GM12878 (cell line): Measurements from ENCODE around the gene PPA1. TPM values are rescaled to one million over a fixed set of nuclear protein-coding genes. Genes with fewer than 3 reads are reported as not detected.

Experiments used
- ATAC-seq: fragments of 200-7000 bp; cut with Tn5 transposase; 3 replicates; pipeline ENCODE4 v1.9.1; 2020; ENCODE audit warnings: mild to moderate bottlenecking, moderate library complexity
- BruUV-seq: library from RNA; stranded (reverse); fragments of 400-500 nt; replicated peaks from 2 replicates; lab custom pipeline; 2021; lab: Mats Ljungman, UMichigan
- CTCF ChIA-PET: fragments of 300-600 bp; sonication (Branson Sonifier 250); formaldehyde crosslinking; extraction: SDS; loops from one replicate; lab custom pipeline; 2021; ENCODE audit warnings: inconsistent platforms; lab: Yijun Ruan, JAX
- POLR2A ChIA-PET: fragments of 350-600 bp; formaldehyde crosslinking; extraction: SDS; loops from one replicate; lab custom pipeline; 2021; ENCODE audit warnings: inconsistent platforms; lab: Charles Lee
- RAD21 ChIA-PET: fragments of 300-600 bp; sonication (Branson Sonifier 250); formaldehyde crosslinking; loops from one replicate; lab custom pipeline; 2023; ENCODE audit warnings: antibody characterized with exemption; ENCODE audit not compliant: unreplicated experiment; lab: Charles Lee
- SMC1A ChIA-PET: fragments of 300-600 bp; sonication (Branson Sonifier 250); formaldehyde crosslinking; loops from one replicate; lab custom pipeline; 2023; ENCODE audit not compliant: unreplicated experiment, uncharacterized antibody; lab: Charles Lee
- DNase-seq: peaks from one replicate; pipeline ENCODE4 v3.0.0-alpha.2; 2011; ENCODE audit warnings: low read depth, low spot score
- FAIRE-seq: peaks from 3 replicates; lab custom pipeline; 2011; peaks lifted over from hg19 to GRCh38; lab: Jason Lieb, UNC
- H2AFZ ChIP-seq: 2 replicates; pipeline ENCODE4 v1.6.0; 2011; ENCODE audit warnings: low read depth, low read length, control low read depth; ENCODE audit not compliant: control insufficient read depth
- H3K27ac ChIP-seq: 2 replicates; pipeline ENCODE4 v1.5.1; 2011; ENCODE audit warnings: control low read depth; ENCODE audit not compliant: control insufficient read depth, insufficient read depth
- H3K27me3 ChIP-seq, 2 experiments: replicated peaks in 1 of 2; 2 replicates each; pipeline versions ENCODE4 v1.6.0 to v1.6.1; 2011; ENCODE audit warnings: low read length in 1 of 2; ENCODE audit not compliant: control insufficient read depth in 2 of 2, insufficient read depth in 2 of 2
- H3K36me3 ChIP-seq, 2 experiments: 2 replicates each; pipeline ENCODE4 v1.5.1; 2011; ENCODE audit warnings: low read length in 1 of 2; ENCODE audit not compliant: control insufficient read depth in 2 of 2, insufficient read depth in 2 of 2
- H3K4me1 ChIP-seq: 2 replicates; pipeline ENCODE4 v1.6.1; 2011; ENCODE audit warnings: mild to moderate bottlenecking, low read length, moderate library complexity, mixed read lengths; ENCODE audit not compliant: control insufficient read depth, insufficient read depth
- H3K4me2 ChIP-seq: 2 replicates; pipeline ENCODE4 v1.6.0; 2011; ENCODE audit warnings: control low read depth; ENCODE audit not compliant: control insufficient read depth, insufficient read depth
- H3K4me3 ChIP-seq: fragments of 200-600 bp; sonication (generic); 2 replicates; pipeline ENCODE4 v1.5.1; 2016
- H3K79me2 ChIP-seq: 2 replicates; pipeline ENCODE4 v1.6.0; 2011; ENCODE audit warnings: low read length; ENCODE audit not compliant: control insufficient read depth, insufficient read depth
- H3K9ac ChIP-seq: 2 replicates; pipeline ENCODE4 v1.8.0; 2011; ENCODE audit warnings: low read length, control low read depth, mixed read lengths; ENCODE audit not compliant: control insufficient read depth, insufficient read depth
- H3K9me3 ChIP-seq: replicated peaks from 3 replicates; pipeline ENCODE4 v1.5.1; 2011; ENCODE audit warnings: mild to moderate bottlenecking, low read length; ENCODE audit not compliant: control insufficient read depth, insufficient read depth
- H4K20me1 ChIP-seq: 2 replicates; pipeline ENCODE4 v1.6.0; 2011; ENCODE audit not compliant: control insufficient read depth, insufficient read depth
- BHLHE40 ChIP-seq, 2 experiments: fragments of 450-650 bp in 1 of 2; IDR thresholded peaks; 2 replicates each; pipeline ENCODE4 v1.6.1; 2011 to 2017; ENCODE audit warnings: low read depth in 2 of 2, borderline replicate concordance in 1 of 2, improper control_type of control experiment in 1 of 2, low read length in 1 of 2, mild to moderate bottlenecking in 1 of 2
- EED ChIP-seq: sonication (generic); IDR thresholded peaks from 2 replicates; pipeline ENCODE4 v1.6.1; 2016; ENCODE audit warnings: antibody characterized with exemption, low read depth
- EGR1 ChIP-seq, 2 experiments: IDR thresholded peaks; 1 replicate in 1 of 2; 2 replicates in 1 of 2; pipeline ENCODE4 v1.6.1; 2011 to 2012; ENCODE audit warnings: low read depth in 2 of 2, low read length in 2 of 2, borderline replicate concordance in 1 of 2, mild to moderate bottlenecking in 1 of 2, moderate library complexity in 1 of 2
- IKZF1 ChIP-seq: fragments of 450-650 bp; conservative IDR thresholded peaks from 2 replicates; pipeline ENCODE4 v1.6.1; 2017; ENCODE audit warnings: antibody characterized with exemption, mild to moderate bottlenecking
- IRF4 ChIP-seq: IDR thresholded peaks from 2 replicates; pipeline ENCODE4 v1.6.1; 2011; ENCODE audit warnings: low read depth, low read length
- MTA2 ChIP-seq: fragments of 450-650 bp; IDR thresholded peaks from 2 replicates; pipeline ENCODE4 v1.6.1; 2016; ENCODE audit warnings: low read depth, mild to moderate bottlenecking, moderate library complexity
- MYC ChIP-seq: IDR thresholded peaks from 2 replicates; pipeline ENCODE4 v1.6.1; 2011; ENCODE audit warnings: mild to moderate bottlenecking, low read length, moderate library complexity, inconsistent platforms; ENCODE audit not compliant: insufficient read depth, insufficient replicate concordance, insufficient read length, severe bottlenecking
- NFYA ChIP-seq: IDR thresholded peaks from 2 replicates; pipeline ENCODE4 v1.6.1; 2011; ENCODE audit warnings: low read depth, mild to moderate bottlenecking, low read length, improper control_type of control experiment, borderline replicate concordance
- NFYB ChIP-seq: IDR thresholded peaks from 2 replicates; pipeline ENCODE4 v1.6.1; 2011; ENCODE audit warnings: low read depth, mild to moderate bottlenecking, low read length, improper control_type of control experiment, moderate library complexity; ENCODE audit not compliant: insufficient read depth
- NR2C1 ChIP-seq: fragments of 450-650 bp; IDR thresholded peaks from 2 replicates; pipeline ENCODE4 v1.6.1; 2017; ENCODE audit warnings: antibody characterized with exemption, mild to moderate bottlenecking, moderate library complexity
- RBBP5 ChIP-seq: fragments of 200-600 bp; sonication (generic); conservative IDR thresholded peaks from 2 replicates; pipeline ENCODE4 v1.6.1; 2016
- SMAD1 ChIP-seq: fragments of 450-650 bp; IDR thresholded peaks from 2 replicates; pipeline ENCODE4 v1.6.1; 2018; ENCODE audit warnings: mild to moderate bottlenecking, low read depth; ENCODE audit not compliant: partially characterized antibody
- SRF ChIP-seq, 2 experiments: IDR thresholded peaks; 2 replicates each; pipeline ENCODE4 v1.6.1; 2011; ENCODE audit warnings: low read depth in 2 of 2, low read length in 2 of 2, mild to moderate bottlenecking in 1 of 2, moderate library complexity in 1 of 2
- ZSCAN29 ChIP-seq: fragments of 450-650 bp; IDR thresholded peaks from 2 replicates; pipeline ENCODE4 v1.6.1; 2017; ENCODE audit warnings: mild to moderate bottlenecking, moderate library complexity
- WGBS: methylation state at CpG from one replicate; pipeline ENCODE4 v1.1.6; 2016; ENCODE audit warnings: low lambda C conversion rate; ENCODE audit not compliant: insufficient replicate concordance, insufficient coverage; ENCODE audit errors: missing lambda C conversion rate; 5-methylcytosine and 5-hydroxymethylcytosine counted together
- in situ Hi-C: fragments of 300-500 bp; cut with MboI; formaldehyde crosslinking; loops from 9 replicates; pipeline ENCODE4 v1.14.3; 2018; ENCODE audit warnings: mixed read lengths
- intact Hi-C: fragments of 100-400 bp; cut with micrococcal nuclease; formaldehyde crosslinking; loops from one replicate; pipeline ENCODE4 v1.14.2; 2022; ENCODE audit not compliant: unreplicated experiment
- polyA plus RNA-seq, 11 experiments: library from polyadenylated mRNA; depleted of rRNA in 4 of 11; unstranded in 6 of 11; stranded (reverse) in 5 of 11; fragments of >200 nt; fragmentation: Nextera tagmentation in 4 of 11; fragmentation: Illumina TruSeq in 1 of 11; extraction: Ambion mirVana in 4 of 11; extraction: Trizol in 1 of 11; gene quantifications; 1 replicate in 1 of 11; 2 replicates in 10 of 11; pipeline versions ENCODE4 v1.2.1 to v1.2.3, GENCODE V29; 2011 to 2016; ENCODE audit warnings: inconsistent platforms in 2 of 11, missing spikeins in 2 of 11, low read depth in 1 of 11
- total RNA-seq, 4 experiments: library from RNA; depleted of rRNA in 3 of 4; stranded (reverse); fragments of >200 nt in 3 of 4; fragmentation: Illumina TruSeq in 1 of 4; extraction: Trizol in 1 of 4; gene quantifications; 2 replicates each; pipeline versions ENCODE4 v1.2.1 to v1.2.3, GENCODE V29; 2013 to 2021
- TF ChIP-seq, protein P1 (sequence below): IDR thresholded peaks from 2 replicates; pipeline ENCODE4 v1.6.1; 2011; ENCODE audit warnings: low read depth, mild to moderate bottlenecking, low read length, moderate library complexity, borderline replicate concordance; ENCODE audit errors: extremely low read depth
- TF ChIP-seq, protein P2 (sequence below): fragments of 450-650 bp; formaldehyde crosslinking; IDR thresholded peaks from 2 replicates; pipeline ENCODE4 v1.5.0; 2022; ENCODE audit warnings: mild to moderate bottlenecking, missing genetic modification characterization
- TF ChIP-seq, protein P3 (sequence below): IDR thresholded peaks from 2 replicates; pipeline ENCODE4 v1.6.1; 2012; ENCODE audit warnings: low read depth, low read length, improper control_type of control experiment

Gene PPA1
- total and polyA plus RNA-seq, 10 of the 15 experiments (the other 5 are each of a cell fraction or from before 2014, with no cell fraction given): 224 to 452 (median 346) TPM

DNA sequence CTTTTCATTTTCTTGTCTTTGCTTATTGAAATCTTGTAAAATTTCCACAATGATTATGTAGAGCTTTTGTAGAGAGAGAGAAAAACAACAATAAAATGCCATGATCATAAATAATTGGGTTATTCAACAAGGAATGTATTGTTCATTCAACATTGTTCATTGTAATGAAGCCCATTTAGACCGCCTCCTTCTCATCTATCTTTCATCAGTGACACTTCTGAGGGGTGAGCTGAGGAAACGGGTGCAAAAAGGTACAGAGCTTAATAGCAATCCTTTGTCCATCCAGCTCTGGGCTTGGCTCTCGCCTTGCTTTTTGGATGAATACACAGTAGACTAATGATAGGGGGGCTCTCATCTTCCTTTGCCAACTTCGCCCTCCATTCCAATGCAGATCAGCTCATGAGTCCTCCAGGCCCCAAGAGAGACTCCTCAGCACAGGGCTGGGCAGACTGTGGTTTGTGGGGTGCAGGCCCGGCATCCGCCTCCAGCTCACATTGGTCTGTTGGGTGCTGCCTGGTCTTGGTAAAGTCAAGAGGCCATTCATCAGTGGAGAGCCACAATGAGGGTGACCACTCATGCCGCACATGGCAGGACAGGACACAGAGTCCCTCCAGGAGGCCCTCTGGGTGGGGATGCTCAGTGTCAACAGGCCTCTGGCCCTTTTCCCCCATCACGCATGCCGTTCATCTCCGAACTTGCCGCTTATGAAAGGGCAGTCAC is 17.9 kb upstream of the PPA1 start:
- intact Hi-C loops: no loop called here
- TF ChIP-seq IRF4: no peak
- TF ChIP-seq MYC: no peak
- TF ChIP-seq RBBP5: no peak
- no peak for TF ChIP-seq EGR1 (IDR thresholded peaks at IDR 0.05; ENCODE audit: borderline replicate concordance in 1 of 2, low read depth in 2 of 2, low read length in 2 of 2)
- TF ChIP-seq EED: no peak
- TF ChIP-seq NFYB: no peak
- TF ChIP-seq NFYA: no peak
- no peak for TF ChIP-seq IKZF1
- TF ChIP-seq MTA2: no peak
- TF ChIP-seq, protein P1, sequence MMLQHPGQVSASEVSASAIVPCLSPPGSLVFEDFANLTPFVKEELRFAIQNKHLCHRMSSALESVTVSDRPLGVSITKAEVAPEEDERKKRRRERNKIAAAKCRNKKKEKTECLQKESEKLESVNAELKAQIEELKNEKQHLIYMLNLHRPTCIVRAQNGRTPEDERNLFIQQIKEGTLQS: no peak
- TF ChIP-seq BHLHE40 (IDR thresholded peaks at IDR 0.05; ENCODE audit: borderline replicate concordance in 1 of 2, low read depth in 2 of 2, low read length in 1 of 2): no peak
- TF ChIP-seq ZSCAN29: no peak
- no peak for TF ChIP-seq SRF (IDR thresholded peaks at IDR 0.05; ENCODE audit: low read depth in 2 of 2, low read length in 2 of 2)
- no peak for TF ChIP-seq SMAD1
- TF ChIP-seq, protein P2, sequence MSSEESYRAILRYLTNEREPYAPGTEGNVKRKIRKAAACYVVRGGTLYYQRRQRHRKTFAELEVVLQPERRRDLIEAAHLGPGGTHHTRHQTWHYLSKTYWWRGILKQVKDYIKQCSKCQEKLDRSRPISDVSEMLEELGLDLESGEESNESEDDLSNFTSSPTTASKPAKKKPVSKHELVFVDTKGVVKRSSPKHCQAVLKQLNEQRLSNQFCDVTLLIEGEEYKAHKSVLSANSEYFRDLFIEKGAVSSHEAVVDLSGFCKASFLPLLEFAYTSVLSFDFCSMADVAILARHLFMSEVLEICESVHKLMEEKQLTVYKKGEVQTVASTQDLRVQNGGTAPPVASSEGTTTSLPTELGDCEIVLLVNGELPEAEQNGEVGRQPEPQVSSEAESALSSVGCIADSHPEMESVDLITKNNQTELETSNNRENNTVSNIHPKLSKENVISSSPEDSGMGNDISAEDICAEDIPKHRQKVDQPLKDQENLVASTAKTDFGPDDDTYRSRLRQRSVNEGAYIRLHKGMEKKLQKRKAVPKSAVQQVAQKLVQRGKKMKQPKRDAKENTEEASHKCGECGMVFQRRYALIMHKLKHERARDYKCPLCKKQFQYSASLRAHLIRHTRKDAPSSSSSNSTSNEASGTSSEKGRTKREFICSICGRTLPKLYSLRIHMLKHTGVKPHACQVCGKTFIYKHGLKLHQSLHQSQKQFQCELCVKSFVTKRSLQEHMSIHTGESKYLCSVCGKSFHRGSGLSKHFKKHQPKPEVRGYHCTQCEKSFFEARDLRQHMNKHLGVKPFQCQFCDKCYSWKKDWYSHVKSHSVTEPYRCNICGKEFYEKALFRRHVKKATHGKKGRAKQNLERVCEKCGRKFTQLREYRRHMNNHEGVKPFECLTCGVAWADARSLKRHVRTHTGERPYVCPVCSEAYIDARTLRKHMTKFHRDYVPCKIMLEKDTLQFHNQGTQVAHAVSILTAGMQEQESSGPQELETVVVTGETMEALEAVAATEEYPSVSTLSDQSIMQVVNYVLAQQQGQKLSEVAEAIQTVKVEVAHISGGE: no peak
- TF ChIP-seq, protein P3, sequence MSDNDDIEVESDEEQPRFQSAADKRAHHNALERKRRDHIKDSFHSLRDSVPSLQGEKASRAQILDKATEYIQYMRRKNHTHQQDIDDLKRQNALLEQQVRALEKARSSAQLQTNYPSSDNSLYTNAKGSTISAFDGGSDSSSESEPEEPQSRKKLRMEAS: no peak
- no peak for TF ChIP-seq NR2C1

More for the DNA sequence above, 17.9 kb upstream of the PPA1 start:
- RAD21 ChIA-PET: interaction anchor here (1.4 kb wide), 1 partner anchor 14 kb away, joined by 5 read pairs; no protein-coding TSS in a partner anchor
- CTCF ChIA-PET: interaction anchor here (0.8 to 1.5 kb wide), 3 partner anchors 8 to 113 kb away, joined by 3 read pairs; no protein-coding TSS in a partner anchor
- DNase-seq: no peak
- no peak for ATAC-seq
- Histone ChIP-seq H3K4me3 (no peak overlapping the region), H3K4me2 (no peak overlapping the region), H4K20me1 (no peaks in the 10 kb centered on the region), H3K79me2 (no peaks in the 10 kb centered on the region), H3K27me3 (peaks cover 4 to 8% of the 10 kb centered on the region in 2 experiments), H3K4me1 (no peaks in the 10 kb centered on the region), H3K36me3 (no peaks in the 10 kb centered on the region), H3K9me3 (peaks cover 1% of the 10 kb centered on the region; the same call in 1 of the 3 replicates), H2AFZ (no peak overlapping the region), H3K9ac (no peak overlapping the region), H3K27ac (no peak overlapping the region)
- POLR2A ChIA-PET: no interaction called here
- FAIRE-seq: no peak
- in situ Hi-C loops: no loop called here
- BruUV-seq: no TSS peak
- SMC1A ChIA-PET: interaction anchor here (0.6 to 1.4 kb wide), 2 partner anchors 8 to 14 kb away, joined by 3 read pairs; no protein-coding TSS in a partner anchor
- WGBS: 76% methylated on average over 11 of the region's 11 CpGs
